ENCODE results near the gene TCAP.

DNA sequence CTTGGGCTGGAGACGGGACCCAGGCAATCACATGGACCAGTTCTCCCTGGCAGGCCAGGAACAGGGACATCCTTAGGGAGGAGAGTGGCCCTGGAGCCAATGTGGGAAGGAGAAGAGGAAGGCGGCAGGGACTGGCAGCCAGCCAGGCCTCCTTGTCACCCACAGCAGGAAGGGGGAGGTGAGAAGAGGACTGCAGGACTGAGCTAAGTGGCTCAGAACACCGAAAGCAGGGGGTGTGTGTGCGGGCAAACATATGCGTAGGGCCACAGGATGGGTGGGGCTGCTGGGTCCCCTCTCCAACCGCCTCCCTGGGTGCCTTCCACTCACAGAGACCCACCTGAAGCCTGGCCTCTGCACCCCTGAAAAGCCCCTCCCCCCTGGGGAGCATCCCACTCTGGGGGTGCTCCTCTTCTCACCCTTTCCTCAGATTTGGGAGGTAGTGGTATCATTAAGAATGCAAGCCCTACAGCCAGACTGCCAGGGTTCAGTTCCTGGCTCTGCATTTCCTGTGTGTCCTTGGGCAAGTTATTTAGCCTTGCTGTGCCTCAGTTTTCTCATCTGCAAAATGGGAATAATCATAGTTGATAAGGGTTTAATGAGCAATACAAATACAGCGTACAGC, 11.2 kb downstream of the TCAP start:
- TF ChIP-seq, protein P1, sequence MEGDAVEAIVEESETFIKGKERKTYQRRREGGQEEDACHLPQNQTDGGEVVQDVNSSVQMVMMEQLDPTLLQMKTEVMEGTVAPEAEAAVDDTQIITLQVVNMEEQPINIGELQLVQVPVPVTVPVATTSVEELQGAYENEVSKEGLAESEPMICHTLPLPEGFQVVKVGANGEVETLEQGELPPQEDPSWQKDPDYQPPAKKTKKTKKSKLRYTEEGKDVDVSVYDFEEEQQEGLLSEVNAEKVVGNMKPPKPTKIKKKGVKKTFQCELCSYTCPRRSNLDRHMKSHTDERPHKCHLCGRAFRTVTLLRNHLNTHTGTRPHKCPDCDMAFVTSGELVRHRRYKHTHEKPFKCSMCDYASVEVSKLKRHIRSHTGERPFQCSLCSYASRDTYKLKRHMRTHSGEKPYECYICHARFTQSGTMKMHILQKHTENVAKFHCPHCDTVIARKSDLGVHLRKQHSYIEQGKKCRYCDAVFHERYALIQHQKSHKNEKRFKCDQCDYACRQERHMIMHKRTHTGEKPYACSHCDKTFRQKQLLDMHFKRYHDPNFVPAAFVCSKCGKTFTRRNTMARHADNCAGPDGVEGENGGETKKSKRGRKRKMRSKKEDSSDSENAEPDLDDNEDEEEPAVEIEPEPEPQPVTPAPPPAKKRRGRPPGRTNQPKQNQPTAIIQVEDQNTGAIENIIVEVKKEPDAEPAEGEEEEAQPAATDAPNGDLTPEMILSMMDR (conservative IDR thresholded peaks at IDR 0.05 in 1 of 2, IDR thresholded peaks at IDR 0.05 in 1 of 2; ENCODE audit: extremely low read depth in 1 of 2, insufficient read depth in 1 of 2, low read depth in 1 of 2, low read length in 2 of 2): no peak
- TF ChIP-seq EZH2 (IDR thresholded peaks at IDR 0.05; ENCODE audit: borderline replicate concordance, low read length): no peak

All from mammary epithelial cell (primary cell).